DMS 273 treated with DMSO at 0.1 percent for 48 hours (cell line): ENCODE data around the gene HTRA3.

Source experiments
- DNase-seq: peaks from one replicate; lab custom pipeline; 2025; lab: John Stamatoyannopoulos, UW

Gene HTRA3

GRCh38 chr4:8280158-8280875, 10.8 kb downstream of the HTRA3 start:
- no peak for DNase-seq

DNA sequence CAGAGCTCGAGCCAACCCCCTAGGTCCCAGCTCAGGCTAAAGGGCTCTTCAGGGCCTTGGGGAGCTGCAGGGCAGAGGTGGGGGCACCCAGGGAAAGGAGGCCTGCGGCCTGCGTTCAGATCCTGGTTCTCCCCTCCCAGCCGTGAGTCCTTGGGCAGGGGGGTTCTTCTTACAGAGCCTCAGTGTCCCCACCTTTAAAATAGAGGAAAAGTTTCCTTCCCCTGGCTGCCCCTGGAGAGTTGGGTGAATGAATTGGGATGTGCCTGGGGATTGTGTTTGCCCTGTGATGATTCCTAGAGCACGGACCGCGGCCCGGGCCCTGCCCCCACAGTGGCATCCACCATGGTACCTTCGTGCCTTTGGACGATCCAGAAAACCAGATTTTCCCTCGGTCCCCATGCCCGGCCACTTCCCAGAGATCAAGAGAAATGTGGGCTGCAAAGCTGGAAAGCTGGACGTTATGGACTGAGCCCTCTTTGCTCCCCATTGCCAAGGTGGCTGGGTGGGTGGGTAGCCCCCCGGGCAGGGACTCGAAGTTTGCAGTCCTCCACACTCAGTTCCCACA, 11.4 kb downstream of the HTRA3 start:
- DNase-seq = no peak

- DNase-seq = peak; percentile 53
Observed at GRCh38 chr4:8281519-8282133, 12.1 kb downstream of the HTRA3 start.

GRCh38 chr4:8282134-8282641, 12.6 kb downstream of the HTRA3 start:
- DNase-seq = no peak

DNA sequence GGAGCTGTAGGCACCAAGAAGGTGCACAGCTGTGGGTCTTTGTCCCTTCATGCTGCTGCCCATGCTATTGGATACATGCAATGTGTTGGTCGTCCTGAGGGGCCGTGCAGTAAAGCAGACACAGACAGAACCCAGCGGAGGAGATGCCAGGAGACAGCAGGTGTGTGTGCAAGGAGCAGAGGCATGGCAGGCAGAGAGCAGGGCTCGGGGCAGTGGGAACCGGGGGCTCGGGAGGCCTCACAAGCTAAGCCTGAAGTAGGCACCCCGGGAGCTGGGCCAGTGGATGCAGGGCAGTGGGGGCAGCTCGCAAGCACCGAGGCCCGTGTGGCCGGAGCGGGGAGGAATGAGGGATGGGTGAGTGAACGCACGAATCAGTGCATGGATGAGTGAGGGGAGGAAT, 13.2 kb downstream of the HTRA3 start:
- no peak for DNase-seq

GRCh38 chr4:8283161-8283560, 13.6 kb downstream of the HTRA3 start:
- no peak for DNase-seq

GRCh38 chr4:8283631-8284121, 14.1 kb downstream of the HTRA3 start:
- no peak for DNase-seq

GRCh38 chr4:8284391-8284790, 14.8 kb downstream of the HTRA3 start:
- DNase-seq = no peak

GRCh38 chr4:8285143-8285975, 15.8 kb downstream of the HTRA3 start:
- DNase-seq = no peak

DNA sequence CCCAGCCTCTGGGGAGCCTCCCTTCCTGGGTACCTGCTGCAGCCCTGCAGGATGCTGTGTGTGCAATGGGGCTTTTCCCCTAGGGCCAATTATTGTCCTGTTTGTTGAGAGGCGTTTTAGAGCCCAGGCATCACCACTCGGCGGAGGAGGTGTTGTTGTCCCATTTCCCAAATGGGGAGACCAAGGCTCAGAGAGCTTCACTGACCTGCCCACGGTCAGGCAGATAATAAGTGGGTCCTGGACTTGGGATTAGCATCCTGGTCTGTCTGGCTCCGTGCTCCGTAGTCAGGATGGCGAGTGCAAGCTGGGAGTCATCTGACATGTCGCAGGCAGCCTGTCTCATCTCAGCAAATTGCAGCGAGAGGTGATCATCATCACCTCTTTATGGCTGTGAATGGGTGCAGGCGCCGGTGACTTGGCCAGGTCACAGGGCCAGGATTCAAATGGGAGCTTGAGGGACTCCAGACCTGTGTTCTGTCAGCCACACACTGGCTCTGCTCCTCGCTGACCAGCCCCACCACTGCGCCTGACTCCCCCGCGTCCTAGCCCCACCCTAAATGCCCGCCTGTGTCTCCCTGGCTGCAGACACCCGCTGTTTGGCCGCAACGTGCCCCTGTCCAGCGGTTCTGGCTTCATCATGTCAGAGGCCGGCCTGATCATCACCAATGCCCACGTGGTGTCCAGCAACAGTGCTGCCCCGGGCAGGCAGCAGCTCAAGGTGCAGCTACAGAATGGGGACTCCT, 16.6 kb downstream of the HTRA3 start:
- DNase-seq = no peak

GRCh38 chr4:8286719-8287342, 17.3 kb downstream of the HTRA3 start:
- no peak for DNase-seq

DNA sequence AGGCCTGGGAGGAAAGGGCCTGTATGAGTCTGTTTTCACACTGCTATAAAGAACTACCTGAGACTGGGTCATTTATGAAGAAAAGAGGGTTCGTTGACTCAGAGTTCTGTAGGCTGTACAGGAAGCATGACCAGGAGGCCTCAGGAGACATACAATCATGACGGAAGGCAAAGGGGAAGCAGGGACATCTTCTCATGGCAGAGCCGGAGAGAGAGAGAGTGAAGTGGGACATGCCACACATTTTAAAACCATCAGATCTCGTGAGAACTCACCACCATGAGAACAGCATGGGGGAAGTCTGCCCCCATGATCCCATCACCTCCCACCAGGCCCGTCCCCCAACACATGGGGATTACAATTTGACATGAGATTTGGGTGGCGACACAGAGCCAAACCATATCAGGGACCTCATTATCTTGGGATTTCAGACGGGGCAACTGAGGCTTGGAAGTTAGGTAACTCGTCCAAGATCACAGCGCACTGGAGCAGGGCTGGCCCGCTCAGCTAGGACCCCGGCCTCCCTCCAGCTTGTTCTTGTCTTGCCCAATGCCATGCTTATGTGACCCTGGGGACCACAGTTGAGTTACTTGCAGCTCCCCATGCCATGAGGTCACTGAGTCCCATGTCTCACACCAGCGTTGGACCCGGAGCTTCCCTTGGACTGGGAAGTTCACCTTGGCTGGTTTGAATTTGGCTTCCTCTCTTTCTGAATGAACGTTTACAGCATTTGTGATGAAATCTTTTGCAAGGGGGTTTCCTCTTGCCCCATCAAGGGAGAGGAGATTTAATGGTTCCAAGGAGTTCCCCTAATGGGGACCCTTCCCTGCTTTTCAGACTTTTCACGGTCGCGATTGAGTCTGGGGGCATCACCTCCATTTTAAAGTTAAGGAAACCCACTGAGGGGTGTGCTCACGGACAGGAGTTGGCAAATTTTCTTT, 18.1 kb downstream of the HTRA3 start:
- no peak for DNase-seq

DNA sequence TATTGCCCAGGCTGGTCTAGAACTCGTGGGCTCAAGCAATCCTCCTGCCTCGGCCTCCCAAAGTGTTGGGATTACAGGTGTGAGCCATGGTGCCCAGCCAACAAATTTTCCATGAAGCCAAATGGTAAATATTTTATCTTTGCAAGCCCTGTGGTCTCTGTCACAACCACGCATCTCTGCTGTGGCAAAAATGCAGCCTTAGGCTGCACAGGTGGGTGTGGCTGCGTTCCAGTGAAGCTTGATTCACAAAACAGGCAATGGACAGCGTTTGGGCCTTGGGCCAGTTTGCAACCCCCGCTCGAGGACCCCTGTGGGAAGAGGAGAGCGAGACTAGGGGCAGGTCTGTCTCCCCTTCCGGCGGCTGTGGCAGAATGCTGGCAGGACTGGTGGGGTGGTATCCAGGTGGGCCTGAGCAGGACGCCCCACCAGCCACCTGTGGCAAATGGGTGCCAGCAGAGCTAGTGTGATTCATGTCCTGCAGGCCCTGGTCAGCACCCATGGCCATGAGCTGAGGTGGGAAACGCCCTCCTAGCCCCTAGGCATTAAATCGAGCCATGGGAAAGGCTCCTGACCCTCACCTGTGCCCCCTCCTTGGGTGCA, 19.7 kb downstream of the HTRA3 start:
- DNase-seq = no peak

DNA sequence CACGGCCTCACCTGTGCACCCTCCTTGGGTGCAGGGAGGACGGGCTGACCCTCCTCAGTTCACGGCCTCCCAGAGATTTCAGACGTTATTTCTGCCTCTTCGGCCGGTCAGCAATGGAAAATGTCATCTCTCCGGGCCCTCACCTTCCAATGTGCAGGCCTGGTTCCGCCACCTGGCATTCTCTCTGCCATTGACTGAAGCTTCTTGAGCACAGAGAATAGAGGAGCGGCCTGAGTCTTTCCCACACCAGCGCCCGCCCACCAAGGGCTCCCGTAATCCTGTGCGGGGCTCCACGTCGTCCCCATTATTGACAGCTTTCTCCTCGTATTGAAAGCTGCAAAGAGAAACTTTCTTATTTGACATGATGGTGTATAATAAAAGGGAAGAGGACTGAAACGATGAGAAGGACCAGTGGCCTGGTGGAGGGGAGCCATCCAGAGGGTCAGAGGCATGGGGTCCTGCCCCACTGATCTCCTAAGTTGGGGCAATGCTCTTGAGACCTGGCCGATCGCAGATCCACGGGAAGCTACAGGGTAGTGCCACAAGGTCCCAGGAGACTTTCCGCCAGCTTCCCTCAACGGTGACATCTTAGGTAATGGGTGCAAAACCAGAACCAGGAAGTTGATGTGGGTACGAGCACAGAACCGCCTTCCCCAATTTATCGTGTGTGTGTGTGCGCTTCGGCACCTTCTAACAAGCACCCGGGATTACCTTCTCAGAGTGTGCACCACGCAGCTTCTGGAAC, 20.6 kb downstream of the HTRA3 start:
- DNase-seq = no peak

DNA sequence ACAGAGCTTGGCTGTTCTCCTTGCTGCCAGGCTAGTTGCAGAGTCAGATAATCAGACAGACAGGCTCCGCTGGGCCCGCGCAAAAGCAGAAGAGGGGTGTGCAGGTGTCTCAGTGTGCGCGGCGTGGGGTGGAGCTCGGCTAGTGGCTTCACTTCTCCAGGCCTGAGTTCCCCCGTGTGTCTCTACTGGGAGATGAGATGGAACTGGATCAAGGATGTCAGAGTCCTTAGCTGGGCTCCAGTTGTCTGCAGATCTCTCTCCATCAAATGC, 21.1 kb downstream of the HTRA3 start:
- DNase-seq = no peak

GRCh38 chr4:8291036-8291682, 21.6 kb downstream of the HTRA3 start:
- DNase-seq = no peak

DNA sequence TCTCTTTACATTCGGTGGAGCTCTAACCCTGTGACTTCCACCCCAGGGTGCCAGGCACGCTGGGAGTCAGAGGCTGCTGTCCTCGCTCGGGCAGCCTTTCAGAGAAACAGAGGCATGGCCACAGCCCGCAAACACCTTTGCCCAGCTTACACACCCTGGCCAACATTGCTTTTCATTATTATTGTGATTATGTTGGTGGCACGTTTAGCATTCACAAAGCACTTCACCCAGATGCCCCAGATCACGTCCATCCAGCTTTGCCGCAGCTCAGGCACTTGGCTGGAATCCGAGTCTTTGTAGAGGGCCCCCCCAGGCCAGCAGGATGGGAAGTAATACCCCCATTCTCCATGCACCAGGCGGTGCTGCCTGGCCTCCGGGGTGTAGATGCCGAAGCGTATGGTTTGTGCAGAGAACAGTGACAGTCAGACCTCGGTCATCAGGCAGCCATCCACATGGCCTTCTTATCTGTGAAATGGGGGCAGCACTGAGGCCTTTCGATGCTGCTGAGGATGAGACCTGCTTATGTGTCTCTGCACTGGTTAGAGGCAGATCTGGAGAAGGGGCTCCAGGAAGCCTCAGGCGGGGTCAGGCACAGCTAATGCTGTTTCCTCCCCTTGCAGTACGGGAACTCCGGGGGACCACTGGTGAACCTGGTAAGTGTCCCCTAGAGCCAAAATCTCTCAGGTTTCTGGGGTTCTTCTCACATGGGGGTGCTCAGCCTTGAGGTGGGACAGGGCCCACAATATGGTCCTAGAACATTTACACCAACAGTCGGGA, 22.3 kb downstream of the HTRA3 start:
- DNase-seq = no peak
